MM.1S (cell line): Measurements from ENCODE around the gene ELL.

Experiments
- EZH2 ChIP-seq: fragments of 300-600 bp; sonication (generic); optimal IDR thresholded peaks from 2 replicates; pipeline ENCODE3; 2017; ENCODE audit warnings: low read depth, mild to moderate bottlenecking, antibody characterized with exemption, low read length, mixed read lengths
- EZH2phosphoT487 ChIP-seq: fragments of 300-600 bp; sonication (generic); IDR thresholded peaks from 2 replicates; pipeline ENCODE4 v1.6.1; 2018; ENCODE audit warnings: antibody characterized with exemption, low read length
- TF ChIP-seq, protein P1 (sequence below): fragments of 300-600 bp; sonication (generic); IDR thresholded peaks from 2 replicates; pipeline ENCODE4 v1.5.1; 2016; ENCODE audit warnings: antibody characterized with exemption, low read length, mixed read lengths

DNA sequence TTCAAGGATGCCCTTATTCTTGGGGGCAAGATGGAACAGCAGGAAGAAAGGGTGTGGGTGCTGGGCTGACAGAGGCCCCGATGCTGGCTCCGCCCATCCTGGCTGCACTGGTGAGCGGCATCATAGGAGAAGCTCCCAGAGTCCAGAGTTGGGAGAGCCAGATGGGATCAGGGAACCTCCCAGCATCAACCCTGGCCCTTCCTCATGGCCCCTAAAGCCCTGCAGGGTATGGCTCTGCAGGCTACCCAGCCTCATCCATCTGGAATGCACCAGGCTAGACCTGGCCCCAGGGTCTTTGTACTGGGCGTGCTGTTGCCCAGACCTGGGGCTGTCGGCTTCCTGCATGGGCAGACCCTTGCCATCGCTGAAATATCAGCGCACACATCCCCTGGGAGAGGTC is 7.9 kb upstream of the ELL start:
- TF ChIP-seq, protein P1, sequence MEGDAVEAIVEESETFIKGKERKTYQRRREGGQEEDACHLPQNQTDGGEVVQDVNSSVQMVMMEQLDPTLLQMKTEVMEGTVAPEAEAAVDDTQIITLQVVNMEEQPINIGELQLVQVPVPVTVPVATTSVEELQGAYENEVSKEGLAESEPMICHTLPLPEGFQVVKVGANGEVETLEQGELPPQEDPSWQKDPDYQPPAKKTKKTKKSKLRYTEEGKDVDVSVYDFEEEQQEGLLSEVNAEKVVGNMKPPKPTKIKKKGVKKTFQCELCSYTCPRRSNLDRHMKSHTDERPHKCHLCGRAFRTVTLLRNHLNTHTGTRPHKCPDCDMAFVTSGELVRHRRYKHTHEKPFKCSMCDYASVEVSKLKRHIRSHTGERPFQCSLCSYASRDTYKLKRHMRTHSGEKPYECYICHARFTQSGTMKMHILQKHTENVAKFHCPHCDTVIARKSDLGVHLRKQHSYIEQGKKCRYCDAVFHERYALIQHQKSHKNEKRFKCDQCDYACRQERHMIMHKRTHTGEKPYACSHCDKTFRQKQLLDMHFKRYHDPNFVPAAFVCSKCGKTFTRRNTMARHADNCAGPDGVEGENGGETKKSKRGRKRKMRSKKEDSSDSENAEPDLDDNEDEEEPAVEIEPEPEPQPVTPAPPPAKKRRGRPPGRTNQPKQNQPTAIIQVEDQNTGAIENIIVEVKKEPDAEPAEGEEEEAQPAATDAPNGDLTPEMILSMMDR: no peak
- TF ChIP-seq EZH2phosphoT487 (no peak), EZH2 (no peak)
